Measurements from ENCODE around the gene SIRT1.

- TF ChIP-seq POLR2A (IDR thresholded peaks at IDR 0.05) (no peak), CTCF (IDR thresholded peaks at IDR 0.05) (no peak)
Observed at GRCh38 chr10:67836488-67836887, 48.0 kb upstream of the SIRT1 start.

Data from testis (tissue), 2 donors.